Right forelimb (tissue), 1 donor: ENCODE results near the gene PRKG1.
"Not testable (repeated sequence)": the region's sequence is repeated elsewhere in the genome, so short reads cannot be mapped to it uniquely, and the experiment has no call there.

Source experiments
- DNase-seq: peaks from one replicate; pipeline ENCODE4 v3.0.0-alpha.2; 2018

The PRKG1 gene

DNA sequence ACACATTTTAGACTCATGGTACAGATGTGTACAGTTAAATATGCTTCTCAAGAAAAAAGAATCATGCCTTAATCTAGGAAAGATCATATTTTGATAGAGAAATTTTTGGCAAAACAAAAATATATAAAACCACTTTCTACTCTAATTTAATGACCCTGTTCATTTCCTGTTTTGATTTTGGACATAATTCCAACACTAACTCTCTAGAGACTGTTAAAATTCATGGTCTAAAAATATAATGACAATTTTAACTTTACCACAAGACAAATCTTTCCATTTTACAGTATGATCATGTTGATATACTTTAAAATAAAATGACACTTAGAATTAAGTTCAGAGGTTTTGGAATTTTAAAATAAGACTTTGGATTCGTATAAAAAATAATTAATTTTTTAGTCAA, 45.2 kb downstream of the PRKG1 start:
- no peak for DNase-seq

GRCh38 chr10:51121861-51122260, 47.6 kb downstream of the PRKG1 start:
- DNase-seq: no peak

DNA sequence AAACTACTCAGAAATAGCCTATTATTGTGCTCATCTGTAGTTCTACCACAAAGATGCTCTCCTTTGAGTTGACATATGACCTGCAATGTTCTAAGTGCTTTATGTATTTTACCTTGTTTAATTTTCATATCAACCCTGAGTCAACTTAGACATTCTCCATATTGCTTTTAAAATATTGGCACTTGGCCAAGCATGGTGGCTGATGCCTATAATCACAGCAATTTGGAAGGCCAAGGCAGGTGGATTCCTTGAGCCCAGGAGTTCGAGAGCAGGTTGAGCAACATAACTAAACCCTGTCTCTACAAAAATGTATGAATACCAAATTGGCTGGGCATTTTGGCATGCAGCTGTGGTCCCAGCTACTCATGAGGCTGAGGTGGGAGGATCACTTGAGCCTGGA, 50.6 kb downstream of the PRKG1 start:
- DNase-seq: no peak

DNA sequence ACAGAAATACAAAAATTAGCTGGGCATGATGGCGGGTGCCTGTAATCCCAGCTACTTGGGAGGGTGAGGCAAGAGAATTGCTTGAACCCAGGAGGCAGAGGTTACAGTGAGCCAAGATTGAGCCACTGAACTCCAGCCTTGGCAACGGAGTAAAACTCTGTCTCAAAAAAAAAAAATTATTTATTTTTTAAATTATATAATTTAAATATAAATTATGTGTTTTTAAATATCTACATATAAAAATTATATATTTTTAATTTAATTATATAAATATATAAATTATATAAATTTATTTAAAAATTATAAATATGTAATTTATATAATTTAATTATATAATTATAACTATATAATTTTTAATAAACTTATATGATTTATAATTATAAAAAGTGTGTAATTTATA, 51.2 kb downstream of the PRKG1 start:
- no peak for DNase-seq

GRCh38 chr10:51129946-51130544, 55.8 kb downstream of the PRKG1 start:
- DNase-seq: no peak

GRCh38 chr10:51137756-51138529, 63.7 kb downstream of the PRKG1 start:
- no peak for DNase-seq

DNA sequence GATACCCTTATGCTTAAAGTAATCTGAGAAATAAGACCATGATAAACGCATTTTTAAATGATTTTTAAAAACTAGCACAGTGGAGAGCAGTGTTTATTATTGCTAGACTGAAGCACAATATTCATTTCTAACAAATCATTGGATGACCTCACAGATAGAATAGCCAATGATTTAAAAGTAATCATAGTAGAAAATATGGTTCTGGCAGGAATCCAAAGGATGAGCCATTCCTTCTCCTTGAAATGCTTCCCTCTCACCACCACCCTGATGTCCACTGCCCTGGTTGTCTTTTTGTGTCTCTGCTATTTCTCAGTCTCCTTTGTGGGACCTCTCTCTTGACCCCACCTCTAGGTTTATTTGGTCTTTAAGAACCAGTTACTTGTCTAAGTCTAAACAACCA, 64.9 kb downstream of the PRKG1 start:
- DNase-seq: no peak

DNA sequence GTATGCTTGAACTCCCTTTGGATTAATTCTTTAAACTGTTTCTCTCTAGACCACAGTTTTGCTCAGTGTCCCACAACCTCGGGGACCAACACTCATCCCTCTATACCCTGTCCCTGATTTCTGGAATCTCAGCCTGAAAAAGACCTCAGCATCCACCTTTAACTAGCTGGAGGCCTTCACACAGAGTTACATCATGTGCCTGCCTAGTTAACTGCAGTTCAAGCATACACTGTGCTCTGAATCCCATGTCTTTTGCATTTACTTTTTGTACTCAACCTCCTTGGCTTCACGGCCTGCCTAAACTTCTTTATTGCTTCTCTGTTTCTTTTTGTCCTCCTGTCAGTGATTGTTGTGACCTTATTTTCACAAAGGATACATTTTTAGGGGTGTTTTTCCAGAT, 66.7 kb downstream of the PRKG1 start:
- DNase-seq: no peak

DNA sequence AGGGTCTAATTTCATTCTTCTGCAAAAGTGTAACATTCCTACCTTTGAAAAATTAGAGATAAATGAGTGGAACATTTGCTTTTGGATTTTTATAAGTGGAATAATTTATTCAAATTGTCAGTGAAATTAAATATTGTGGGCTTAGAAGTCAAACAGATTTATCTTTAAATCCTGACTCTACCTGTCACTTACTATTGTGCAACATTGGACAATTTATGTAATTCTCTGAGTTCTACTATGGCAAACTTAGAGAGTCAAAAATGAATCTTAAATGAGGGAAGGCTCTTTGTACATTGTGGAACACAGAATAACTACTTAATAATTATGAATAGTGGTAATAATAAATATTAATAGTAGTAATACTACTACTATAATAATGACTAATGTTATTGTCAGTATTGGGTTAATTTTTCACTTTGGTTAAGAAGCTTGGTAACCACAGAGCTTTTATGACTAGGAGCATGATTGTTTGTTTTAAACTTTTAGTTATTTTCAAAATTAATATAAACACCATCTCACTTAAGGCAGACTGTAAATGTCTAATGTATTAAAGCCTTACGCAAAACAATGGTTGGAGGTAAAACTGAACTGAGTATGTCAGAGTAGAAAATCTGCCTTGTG, 70.0 kb downstream of the PRKG1 start:
- DNase-seq: no peak

DNA sequence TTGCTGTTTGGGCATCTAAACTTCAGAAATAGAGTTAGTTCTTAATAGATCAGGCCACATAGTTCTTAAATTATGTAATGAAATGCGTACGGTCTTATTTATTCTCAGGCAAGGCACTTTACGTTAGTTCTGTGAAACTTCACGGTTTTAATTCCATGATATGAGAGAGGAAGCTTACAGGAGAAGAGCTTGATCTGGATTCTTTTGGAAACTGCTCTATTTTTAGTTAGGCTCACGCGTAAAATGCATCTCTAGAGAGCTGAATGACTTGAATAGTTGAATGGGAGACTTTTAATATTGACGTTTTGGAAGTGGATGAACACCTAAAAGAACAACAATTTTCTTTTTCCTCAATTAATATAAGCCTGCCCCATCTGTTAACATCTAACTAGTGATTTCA, 71.1 kb downstream of the PRKG1 start:
- DNase-seq: no peak

GRCh38 chr10:51147644-51148399, 73.5 kb downstream of the PRKG1 start:
- no peak for DNase-seq

GRCh38 chr10:51156926-51157325, 82.6 kb downstream of the PRKG1 start:
- DNase-seq: no peak

DNA sequence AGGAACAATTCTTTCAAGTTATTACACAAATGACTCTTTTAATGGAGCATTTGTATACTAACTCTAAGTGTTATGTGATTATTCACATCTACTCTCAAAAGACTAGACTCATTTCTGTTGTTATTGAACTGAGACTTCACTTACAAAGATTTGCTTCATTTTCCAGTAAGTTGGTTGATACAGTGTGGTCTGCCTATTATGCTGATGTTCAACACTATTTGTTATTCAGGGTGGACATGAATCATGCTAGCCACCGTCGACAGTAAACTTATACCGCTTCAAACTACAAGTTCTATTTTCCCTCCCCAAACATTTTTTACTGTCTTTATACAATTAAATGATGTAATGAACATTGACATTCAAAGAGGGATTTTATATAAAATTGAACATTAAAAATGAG, 84.5 kb downstream of the PRKG1 start:
- no peak for DNase-seq

- no peak for DNase-seq
Measured at GRCh38 chr10:51159841-51160240, 85.6 kb downstream of the PRKG1 start.

DNA sequence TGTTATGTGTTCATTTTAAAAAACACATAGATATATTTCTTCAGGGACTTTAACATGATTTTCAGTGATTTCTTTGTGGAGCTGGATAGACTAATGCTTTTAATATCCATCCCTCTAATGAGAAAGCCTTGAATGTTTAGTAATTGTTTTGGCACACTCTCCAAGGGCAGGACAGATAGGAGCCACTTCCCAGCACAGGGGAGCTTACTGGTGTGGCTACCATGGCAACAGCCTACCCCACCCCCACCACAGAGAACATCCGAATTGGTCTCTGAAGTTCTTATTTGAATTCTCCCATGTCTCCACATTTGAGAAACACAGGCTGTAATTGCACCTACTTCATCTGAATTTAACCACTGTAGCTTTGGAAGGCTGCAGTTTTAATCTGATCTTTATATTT, 87.7 kb downstream of the PRKG1 start:
- no peak for DNase-seq

DNA sequence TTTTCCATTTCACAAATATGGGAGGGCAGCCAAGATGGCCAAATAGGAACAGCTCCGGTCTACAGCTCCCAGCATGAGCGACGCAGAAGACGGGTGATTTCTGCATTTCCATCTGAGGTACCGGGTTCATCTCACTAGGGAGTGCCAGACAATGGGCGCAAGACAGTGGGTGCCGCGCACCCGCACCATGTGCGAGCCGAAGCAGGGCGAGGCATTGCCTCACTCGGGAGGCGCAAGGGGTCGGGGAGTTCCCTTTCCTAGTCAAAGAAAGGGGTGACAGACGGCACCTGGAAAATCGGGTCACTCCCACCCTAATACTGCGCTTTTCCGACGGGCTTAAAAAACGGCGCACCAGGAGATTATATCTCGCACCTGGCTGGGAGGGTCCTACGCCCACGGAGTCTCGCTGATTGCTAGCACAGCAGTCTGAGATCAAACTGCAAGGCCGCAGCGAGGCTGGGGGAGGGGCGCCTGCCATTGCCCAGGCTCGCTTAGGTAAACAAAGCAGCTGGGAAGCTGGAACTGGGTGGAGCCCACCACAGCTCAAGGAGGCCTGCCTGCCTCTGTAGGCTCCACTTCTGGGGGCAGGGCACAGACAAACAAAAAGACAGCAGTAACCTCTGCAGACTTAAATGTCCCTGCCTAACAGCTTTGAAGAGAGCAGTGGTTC, 89.2 kb downstream of the PRKG1 start:
- DNase-seq: not testable (repeated sequence)

DNA sequence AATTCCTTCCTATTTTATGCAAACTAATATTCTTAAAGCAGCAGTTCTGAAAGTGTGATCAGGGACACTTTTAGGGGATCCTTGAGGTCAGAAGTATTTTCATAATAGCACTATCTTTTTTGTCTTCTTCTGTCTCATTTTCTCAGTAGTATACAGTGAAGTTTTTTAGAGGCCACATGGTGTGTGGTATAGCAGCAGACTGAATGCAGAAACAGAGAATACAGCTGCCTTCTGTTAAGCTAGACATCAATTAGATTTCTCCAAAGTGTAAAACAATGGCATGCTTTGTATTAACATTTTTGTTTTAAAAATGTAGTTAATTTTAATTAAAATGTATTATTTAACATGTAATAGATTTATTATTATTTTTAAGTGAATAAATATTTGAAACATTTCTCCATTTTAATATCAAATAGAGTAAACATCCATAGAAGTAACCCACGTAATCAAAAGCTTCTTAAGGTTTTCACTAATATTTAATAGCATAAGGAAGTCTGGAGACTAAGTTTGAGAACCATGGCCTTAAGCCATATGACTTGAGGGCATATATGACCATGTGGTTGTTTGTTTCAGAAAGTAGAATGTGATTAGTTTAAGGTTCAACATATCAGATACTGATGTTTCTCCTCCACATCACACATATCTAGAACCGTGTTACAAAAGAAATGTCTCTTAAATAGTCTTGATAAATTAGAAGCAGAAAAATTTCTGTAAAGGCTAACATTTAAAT, 94.0 kb downstream of the PRKG1 start:
- no peak for DNase-seq

DNA sequence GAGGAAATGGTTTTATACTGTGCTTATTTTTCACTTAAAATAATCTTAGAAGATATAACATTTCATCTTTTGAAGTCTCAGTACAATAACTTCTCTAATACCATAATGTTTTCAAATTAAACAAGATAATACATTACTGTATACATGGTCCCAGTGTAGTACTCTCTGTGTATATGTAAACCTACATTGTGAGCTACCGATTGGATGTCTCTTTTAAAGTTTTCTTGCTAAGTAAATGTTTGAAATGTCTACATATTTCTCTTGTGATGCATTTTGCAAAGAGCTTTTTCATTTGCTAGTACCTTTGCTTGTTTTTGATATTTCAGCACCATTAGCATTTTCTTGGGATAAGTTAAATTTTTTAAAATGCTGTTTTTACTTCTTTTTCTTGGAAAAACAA, 94.8 kb downstream of the PRKG1 start:
- no peak for DNase-seq

DNA sequence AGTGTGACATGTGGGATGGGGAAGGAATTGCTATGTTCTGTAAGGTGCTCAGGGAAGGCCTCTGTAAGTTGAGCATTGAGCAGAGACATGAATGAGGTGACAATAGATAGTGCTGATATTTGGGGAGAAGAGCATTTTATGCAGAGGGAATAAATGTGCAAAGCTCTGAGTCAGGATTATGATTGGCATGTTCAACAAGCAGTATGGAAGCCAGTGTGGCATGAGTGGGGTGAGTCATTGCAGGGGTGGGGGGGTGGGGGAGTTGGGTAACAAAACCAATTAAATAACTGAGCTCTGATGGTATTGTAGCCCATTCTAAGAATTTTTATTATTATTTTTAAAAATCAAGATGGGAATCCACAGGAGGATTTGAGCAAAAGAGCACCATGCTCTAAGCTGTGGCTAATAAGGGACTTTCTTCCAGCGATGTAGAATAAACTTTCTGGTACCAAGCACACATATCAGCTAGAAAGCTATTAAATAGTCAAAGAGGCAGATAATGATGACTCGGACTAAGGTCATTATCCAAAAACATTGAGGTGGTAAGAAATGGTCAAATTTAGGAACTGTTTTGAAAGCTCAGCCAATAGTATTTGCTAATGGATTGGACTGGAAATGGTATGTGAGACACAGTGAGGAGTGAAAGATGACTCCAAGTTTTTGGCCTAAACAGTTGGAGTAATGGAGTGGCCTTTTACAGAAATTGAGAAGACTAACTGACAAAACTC, 96.4 kb downstream of the PRKG1 start:
- no peak for DNase-seq

- no peak for DNase-seq
Measured at GRCh38 chr10:51171946-51172345, 97.7 kb downstream of the PRKG1 start.

- DNase-seq: no peak
Measured at GRCh38 chr10:51176976-51177695, 102.8 kb downstream of the PRKG1 start.
